GM12878 (cell line): ENCODE data around the gene OR1L8. TPM values are rescaled to one million over a fixed set of nuclear protein-coding genes. Genes with fewer than 3 reads are reported as not detected.

Experiments
- ATAC-seq: fragments of 200-7000 bp; cut with Tn5 transposase; 3 replicates; pipeline ENCODE4 v1.9.1; 2020; ENCODE audit warnings: mild to moderate bottlenecking, moderate library complexity
- BruUV-seq: library from RNA; stranded (reverse); fragments of 400-500 nt; replicated peaks from 2 replicates; lab custom pipeline; 2021; lab: Mats Ljungman, UMichigan
- CTCF ChIA-PET: fragments of 300-600 bp; sonication (Branson Sonifier 250); formaldehyde crosslinking; extraction: SDS; loops from one replicate; lab custom pipeline; 2021; ENCODE audit warnings: inconsistent platforms; lab: Yijun Ruan, JAX
- POLR2A ChIA-PET: fragments of 350-600 bp; formaldehyde crosslinking; extraction: SDS; loops from one replicate; lab custom pipeline; 2021; ENCODE audit warnings: inconsistent platforms; lab: Charles Lee
- RAD21 ChIA-PET: fragments of 300-600 bp; sonication (Branson Sonifier 250); formaldehyde crosslinking; loops from one replicate; lab custom pipeline; 2023; ENCODE audit warnings: antibody characterized with exemption; ENCODE audit not compliant: unreplicated experiment; lab: Charles Lee
- SMC1A ChIA-PET: fragments of 300-600 bp; sonication (Branson Sonifier 250); formaldehyde crosslinking; loops from one replicate; lab custom pipeline; 2023; ENCODE audit not compliant: unreplicated experiment, uncharacterized antibody; lab: Charles Lee
- DNase-seq: peaks from one replicate; pipeline ENCODE4 v3.0.0-alpha.2; 2011; ENCODE audit warnings: low read depth, low spot score
- FAIRE-seq: peaks from 3 replicates; lab custom pipeline; 2011; peaks lifted over from hg19 to GRCh38; lab: Jason Lieb, UNC
- H2AFZ ChIP-seq: 2 replicates; pipeline ENCODE4 v1.6.0; 2011; ENCODE audit warnings: low read depth, low read length, control low read depth; ENCODE audit not compliant: control insufficient read depth
- H3K27ac ChIP-seq: 2 replicates; pipeline ENCODE4 v1.5.1; 2011; ENCODE audit warnings: control low read depth; ENCODE audit not compliant: control insufficient read depth, insufficient read depth
- H3K27me3 ChIP-seq, 2 experiments: replicated peaks in 1 of 2; 2 replicates each; pipeline versions ENCODE4 v1.6.0 to v1.6.1; 2011; ENCODE audit warnings: low read length in 1 of 2; ENCODE audit not compliant: control insufficient read depth in 2 of 2, insufficient read depth in 2 of 2
- H3K36me3 ChIP-seq, 2 experiments: 2 replicates each; pipeline ENCODE4 v1.5.1; 2011; ENCODE audit warnings: low read length in 1 of 2; ENCODE audit not compliant: control insufficient read depth in 2 of 2, insufficient read depth in 2 of 2
- H3K4me1 ChIP-seq: 2 replicates; pipeline ENCODE4 v1.6.1; 2011; ENCODE audit warnings: mild to moderate bottlenecking, low read length, moderate library complexity, mixed read lengths; ENCODE audit not compliant: control insufficient read depth, insufficient read depth
- H3K4me2 ChIP-seq: 2 replicates; pipeline ENCODE4 v1.6.0; 2011; ENCODE audit warnings: control low read depth; ENCODE audit not compliant: control insufficient read depth, insufficient read depth
- H3K4me3 ChIP-seq: fragments of 200-600 bp; sonication (generic); 2 replicates; pipeline ENCODE4 v1.5.1; 2016
- H3K79me2 ChIP-seq: 2 replicates; pipeline ENCODE4 v1.6.0; 2011; ENCODE audit warnings: low read length; ENCODE audit not compliant: control insufficient read depth, insufficient read depth
- H3K9ac ChIP-seq: 2 replicates; pipeline ENCODE4 v1.8.0; 2011; ENCODE audit warnings: low read length, control low read depth, mixed read lengths; ENCODE audit not compliant: control insufficient read depth, insufficient read depth
- H3K9me3 ChIP-seq: replicated peaks from 3 replicates; pipeline ENCODE4 v1.5.1; 2011; ENCODE audit warnings: mild to moderate bottlenecking, low read length; ENCODE audit not compliant: control insufficient read depth, insufficient read depth
- H4K20me1 ChIP-seq: 2 replicates; pipeline ENCODE4 v1.6.0; 2011; ENCODE audit not compliant: control insufficient read depth, insufficient read depth
- CEBPZ ChIP-seq: fragments of 150-350 bp; IDR thresholded peaks from 2 replicates; pipeline ENCODE4 v1.6.1; 2016; ENCODE audit warnings: low read depth, low read length
- MLLT1 ChIP-seq: fragments of 450-650 bp; IDR thresholded peaks from 2 replicates; pipeline ENCODE4 v1.6.1; 2016; ENCODE audit warnings: mild to moderate bottlenecking
- SPI1 ChIP-seq: IDR thresholded peaks from 2 replicates; pipeline ENCODE4 v1.6.1; 2011; ENCODE audit warnings: low read depth, mild to moderate bottlenecking, low read length, moderate library complexity, borderline replicate concordance; ENCODE audit not compliant: insufficient read depth
- WGBS: methylation state at CpG from one replicate; pipeline ENCODE4 v1.1.6; 2016; ENCODE audit warnings: low lambda C conversion rate; ENCODE audit not compliant: insufficient replicate concordance, insufficient coverage; ENCODE audit errors: missing lambda C conversion rate; 5-methylcytosine and 5-hydroxymethylcytosine counted together
- in situ Hi-C: fragments of 300-500 bp; cut with MboI; formaldehyde crosslinking; loops from 9 replicates; pipeline ENCODE4 v1.14.3; 2018; ENCODE audit warnings: mixed read lengths
- intact Hi-C: fragments of 100-400 bp; cut with micrococcal nuclease; formaldehyde crosslinking; loops from one replicate; pipeline ENCODE4 v1.14.2; 2022; ENCODE audit not compliant: unreplicated experiment
- polyA plus RNA-seq, 11 experiments: library from polyadenylated mRNA; depleted of rRNA in 4 of 11; unstranded in 6 of 11; stranded (reverse) in 5 of 11; fragments of >200 nt; fragmentation: Nextera tagmentation in 4 of 11; fragmentation: Illumina TruSeq in 1 of 11; extraction: Ambion mirVana in 4 of 11; extraction: Trizol in 1 of 11; gene quantifications; 1 replicate in 1 of 11; 2 replicates in 10 of 11; pipeline versions ENCODE4 v1.2.1 to v1.2.3, GENCODE V29; 2011 to 2016; ENCODE audit warnings: inconsistent platforms in 2 of 11, missing spikeins in 2 of 11, low read depth in 1 of 11
- total RNA-seq, 4 experiments: library from RNA; depleted of rRNA in 3 of 4; stranded (reverse); fragments of >200 nt in 3 of 4; fragmentation: Illumina TruSeq in 1 of 4; extraction: Trizol in 1 of 4; gene quantifications; 2 replicates each; pipeline versions ENCODE4 v1.2.1 to v1.2.3, GENCODE V29; 2013 to 2021

OR1L8 gene
- total and polyA plus RNA-seq, 10 of the 15 experiments (the other 5 are each of a cell fraction or from before 2014, with no cell fraction given) = not detected

GRCh38 chr9:122552812-122553211 lies 30.4 kb downstream of the OR1L8 start, which contains the start of gene OR1N2:
TSS of gene OR1N2 (plus strand) at chr9:122553112. CDS start at chr9:122553212, 100 bp downstream.
- FAIRE-seq = no peak
- intact Hi-C loops (no loop called here), in situ Hi-C loops (no loop called here)
- 44% methylated on average over 2 of the region's 2 CpGs for WGBS
- Histone ChIP-seq H3K9me3 (no peaks in the 10 kb centered on the region), H4K20me1 (no peaks in the 10 kb centered on the region), H2AFZ (no peak within 1 kb of the TSS), H3K36me3 (no peaks in the 10 kb centered on the region), H3K4me1 (no peaks in the 10 kb centered on the region), H3K27ac (no peak within 1 kb of the TSS), H3K79me2 (no peaks in the 10 kb centered on the region), H3K27me3 (no peaks in the 10 kb centered on the region), H3K9ac (no peak within 1 kb of the TSS)
- ChIA-PET RAD21 (no interaction called here), CTCF (no interaction called here), SMC1A (no interaction called here), POLR2A (no interaction called here)
- DNase-seq = no peak
- peak; percentile 19; the same call in 1 of the 2 replicates for TF ChIP-seq SPI1
- no peak for TF ChIP-seq MLLT1
- TF ChIP-seq, all 136 proteins: peak for 1
- Histone ChIP-seq H3K4me2 (no peak within 1 kb of the TSS), H3K4me3 (no peak within 1 kb of the TSS)
- ATAC-seq = no peak
- no TSS peak for BruUV-seq

GRCh38 chr9:122551371-122551770 lies 31.8 kb downstream of the OR1L8 start:
- FAIRE-seq = no peak
- POLR2A ChIA-PET = no interaction called here
- intact Hi-C loops = no loop called here

More at GRCh38 chr9:122551371-122551770, 31.8 kb downstream of the OR1L8 start:
- Histone ChIP-seq H3K9ac (no peak overlapping the region), H3K79me2 (no peaks in the 10 kb centered on the region), H3K4me3 (no peak overlapping the region), H3K27me3 (no peaks in the 10 kb centered on the region), H3K4me2 (no peak overlapping the region), H3K36me3 (no peaks in the 10 kb centered on the region), H3K27ac (no peak overlapping the region), H3K9me3 (no peaks in the 10 kb centered on the region), H3K4me1 (no peaks in the 10 kb centered on the region), H2AFZ (no peak overlapping the region), H4K20me1 (no peaks in the 10 kb centered on the region)
- TF ChIP-seq CEBPZ = no peak
- ChIA-PET SMC1A (no interaction called here), CTCF (no interaction called here), RAD21 (no interaction called here)
- BruUV-seq = no TSS peak
- DNase-seq (no peak), ATAC-seq (no peak)
- WGBS = 28% methylated on average over 5 of the region's 5 CpGs
- in situ Hi-C loops = no loop called here
